HL-60/S4 (cell line): Measurements from ENCODE around the gene AMZ1.

ENCODE experiments used
- in situ Hi-C: fragments of 300-500 bp; cut with MboI; formaldehyde crosslinking; loops from 2 replicates; pipeline ENCODE4 v1.14.3; 2022; ENCODE audit warnings: low sequenced_read_pairs

Gene AMZ1

GRCh38 chr7:2687881-2688318, at the start of gene AMZ1:
TSS of gene AMZ1 (plus strand) at chr7:2688202. CDS start at chr7:2700452, 12,250 bp downstream.
- in situ Hi-C loops = no loop called here

- in situ Hi-C loops = no loop called here
These were observed 49.6 kb upstream of the AMZ1 start for GRCh38 chr7:2638224-2638991.

DNA sequence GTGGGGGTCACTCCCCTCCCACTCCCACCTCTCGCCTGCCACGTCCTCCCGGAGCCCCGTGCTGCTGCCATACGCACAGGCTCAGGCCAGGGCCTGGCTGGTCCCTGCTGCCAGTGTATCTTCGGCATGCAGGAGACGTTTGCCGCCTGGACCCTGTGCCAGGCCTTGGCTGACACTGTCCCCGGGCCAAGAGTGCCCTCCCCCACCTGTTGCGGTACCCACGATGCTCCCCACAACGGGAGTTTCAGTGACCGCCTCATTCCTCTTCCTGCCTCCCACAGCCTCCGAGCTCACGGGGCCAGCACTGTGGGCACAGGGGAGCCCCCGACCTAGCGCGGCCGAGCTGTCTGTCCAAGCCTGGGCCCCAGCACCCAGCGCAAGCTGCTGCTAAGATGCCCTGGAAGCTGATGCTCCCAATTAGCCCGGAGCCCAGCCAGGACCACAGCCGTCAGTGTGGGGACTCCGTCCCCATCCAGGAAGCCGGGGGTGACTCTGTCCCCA, 48.8 kb upstream of the AMZ1 start:
- in situ Hi-C loops = no loop called here

GRCh38 chr7:2639695-2640481, 48.1 kb upstream of the AMZ1 start:
- in situ Hi-C loops = no loop called here

GRCh38 chr7:2640482-2640830, 47.5 kb upstream of the AMZ1 start:
- in situ Hi-C loops = no loop called here

DNA sequence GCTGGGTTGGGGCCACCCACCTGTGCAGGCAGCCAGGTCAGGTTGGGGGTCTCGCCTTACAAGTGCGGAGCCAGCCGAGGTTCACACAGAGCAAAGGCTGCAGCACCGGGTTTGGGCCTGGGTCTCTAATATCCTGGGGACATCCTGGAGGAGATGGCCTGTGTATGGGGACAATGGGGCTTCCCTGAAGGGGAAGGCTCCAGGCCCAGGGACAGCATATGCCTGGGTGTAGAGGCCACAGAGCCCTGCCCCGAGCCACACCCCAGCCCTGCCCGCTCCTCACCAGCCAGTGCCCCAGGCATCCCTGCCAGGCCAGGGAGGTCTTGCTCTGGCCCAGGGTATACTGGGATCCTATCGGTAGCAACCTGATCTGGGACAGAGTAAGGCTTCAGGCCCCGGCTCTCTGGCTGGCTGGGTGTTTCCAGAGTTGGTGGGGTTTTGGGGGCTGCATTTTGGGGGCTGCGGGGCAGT, 47.1 kb upstream of the AMZ1 start:
- in situ Hi-C loops = no loop called here

DNA sequence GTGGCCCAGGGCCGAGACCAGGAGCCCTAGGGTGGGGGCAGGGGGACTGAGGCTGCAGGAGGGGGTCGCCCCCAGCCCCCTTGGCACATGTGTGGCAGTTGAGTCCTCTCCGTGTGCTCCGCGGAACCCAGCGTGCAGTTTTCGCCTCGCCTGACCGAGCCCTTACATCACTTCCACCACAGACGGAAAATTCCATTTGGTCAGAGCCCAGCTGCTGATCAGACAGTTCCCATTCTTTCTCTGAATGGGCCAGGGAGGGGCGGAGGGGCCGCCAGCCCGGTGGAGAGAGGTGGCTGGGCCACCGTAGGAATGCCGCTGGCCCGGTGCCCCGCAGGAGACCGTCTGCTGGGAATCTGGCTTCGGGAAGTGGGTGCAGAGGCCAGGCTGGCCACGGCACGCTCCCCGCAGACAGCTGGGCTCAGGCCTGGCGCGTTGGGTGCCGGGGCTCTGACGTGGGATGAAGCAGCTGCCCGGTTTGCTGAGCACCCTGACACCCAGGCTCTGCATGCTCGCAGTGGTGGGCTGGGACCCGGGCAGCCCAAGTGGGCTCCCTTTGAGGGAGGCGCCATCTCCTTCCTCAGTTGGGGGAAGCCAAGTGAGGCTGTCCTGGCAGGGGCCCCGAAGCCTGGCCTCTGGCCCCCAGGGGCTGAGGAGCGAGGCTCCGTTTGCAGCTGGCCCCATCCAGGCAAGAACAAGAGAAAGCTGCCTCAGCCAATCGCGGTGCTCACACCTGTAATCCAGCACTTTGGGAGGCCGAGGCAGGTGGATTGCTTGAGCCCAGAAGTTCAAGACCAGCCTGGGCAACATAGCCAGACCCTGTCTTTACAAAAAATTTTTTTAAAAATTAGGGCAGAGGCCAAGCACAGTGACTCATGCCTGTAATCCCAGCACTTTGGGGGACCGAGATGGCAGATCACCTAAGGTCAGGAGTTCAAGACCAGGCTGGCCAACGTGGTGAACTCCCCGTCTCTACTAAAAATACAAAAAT, 46.3 kb upstream of the AMZ1 start:
- in situ Hi-C loops = no loop called here

- in situ Hi-C loops = no loop called here
These were observed 44.4 kb upstream of the AMZ1 start for GRCh38 chr7:2643386-2644219.

GRCh38 chr7:2644220-2644561, 43.8 kb upstream of the AMZ1 start:
- in situ Hi-C loops = no loop called here

- in situ Hi-C loops = no loop called here
These were observed 43.3 kb upstream of the AMZ1 start for GRCh38 chr7:2644562-2645273.

GRCh38 chr7:2645274-2645868, 42.6 kb upstream of the AMZ1 start:
- in situ Hi-C loops = no loop called here

DNA sequence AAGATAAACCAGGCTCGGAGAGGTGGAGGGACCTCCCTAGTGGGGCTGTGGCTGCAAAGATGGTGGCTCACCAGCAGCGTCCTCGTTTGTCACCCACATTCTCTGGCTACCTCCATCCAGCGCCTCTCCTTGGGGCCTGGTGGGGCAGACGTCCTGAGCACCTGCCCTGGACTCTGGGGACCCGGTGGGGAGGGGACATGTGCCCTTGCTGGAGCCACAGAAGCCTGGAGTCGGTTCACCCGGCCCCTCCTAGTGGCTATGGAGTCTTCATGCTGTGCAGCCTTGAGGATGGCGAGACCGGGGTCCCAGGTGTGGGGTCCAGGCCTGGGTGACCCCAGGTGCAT, 41.7 kb upstream of the AMZ1 start:
- in situ Hi-C loops = no loop called here

DNA sequence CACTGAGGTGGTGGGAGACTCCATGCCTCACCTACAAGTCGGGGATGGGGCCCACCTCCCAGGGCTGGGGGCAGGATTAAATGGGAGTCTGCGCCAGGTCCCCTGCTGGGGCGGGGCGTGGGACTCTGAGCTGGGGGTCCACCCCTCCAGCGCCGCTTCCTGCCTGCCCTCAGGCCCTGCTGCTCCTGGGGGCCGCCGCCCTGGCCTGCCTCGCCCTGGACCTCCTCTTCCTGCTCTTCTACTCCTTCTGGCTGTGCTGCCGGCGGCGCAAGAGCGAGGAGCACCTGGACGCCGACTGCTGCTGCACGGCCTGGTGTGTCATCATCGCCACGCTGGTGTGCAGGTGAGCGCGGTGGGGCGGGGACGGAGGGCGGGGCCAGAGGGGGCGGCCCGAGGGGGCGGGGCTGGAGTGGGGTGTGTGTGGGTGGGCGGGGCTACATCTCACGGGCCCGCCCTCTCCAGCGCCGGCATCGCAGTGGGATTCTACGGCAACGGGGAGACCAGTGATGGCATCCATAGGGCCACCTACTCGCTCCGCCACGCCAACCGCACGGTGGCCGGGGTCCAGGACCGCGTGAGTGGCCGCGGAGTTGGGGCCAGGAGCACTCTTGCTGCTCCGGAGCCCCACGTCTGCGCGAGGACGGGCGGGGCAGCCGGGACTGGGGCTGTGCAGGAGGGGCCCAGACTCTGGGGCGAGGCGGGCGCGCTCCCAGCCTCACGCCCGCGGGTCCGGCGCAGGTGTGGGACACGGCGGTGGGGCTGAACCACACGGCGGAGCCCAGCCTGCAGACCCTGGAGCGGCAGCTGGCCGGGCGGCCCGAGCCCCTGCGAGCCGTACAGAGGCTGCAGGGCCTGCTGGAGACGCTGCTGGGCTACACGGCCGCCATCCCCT, 41.1 kb upstream of the AMZ1 start:
- in situ Hi-C loops = no loop called here

- in situ Hi-C loops = no loop called here
These were observed 40.3 kb upstream of the AMZ1 start for GRCh38 chr7:2647594-2648172.

DNA sequence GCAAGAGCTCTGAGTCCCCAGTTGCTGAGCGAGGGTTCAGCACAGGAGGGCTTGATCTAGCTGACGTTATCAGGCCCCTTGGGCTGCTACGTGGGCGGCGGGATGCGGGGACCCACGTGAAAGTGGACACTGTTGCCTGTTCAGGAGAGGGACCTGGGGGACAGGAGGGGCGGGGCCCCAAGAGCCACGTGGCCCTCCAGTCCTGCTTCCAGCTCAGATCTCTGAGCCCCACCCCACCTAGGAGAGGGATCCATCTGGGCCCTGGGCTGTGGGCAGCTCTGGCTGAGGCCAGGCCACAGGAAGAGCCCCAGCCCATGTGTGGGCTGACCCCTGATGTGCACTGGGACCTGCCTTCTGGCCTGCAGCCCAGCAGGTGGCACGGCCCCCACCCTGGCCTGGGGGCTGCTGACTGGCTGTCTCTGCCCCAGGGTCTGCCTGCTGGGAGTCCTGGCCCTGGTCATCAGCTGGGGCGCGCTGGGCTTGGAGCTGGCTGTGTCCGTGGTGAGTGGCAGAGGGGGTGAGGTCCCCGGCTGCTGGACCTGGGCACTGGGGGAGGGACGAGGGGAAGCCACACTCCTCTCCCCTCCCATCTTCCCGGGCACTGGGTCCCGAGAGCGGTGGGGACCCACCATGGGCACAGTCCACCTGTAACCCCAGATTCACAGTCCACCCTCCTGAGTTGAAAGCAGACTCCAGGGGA, 38.7 kb upstream of the AMZ1 start:
- in situ Hi-C loops = no loop called here

DNA sequence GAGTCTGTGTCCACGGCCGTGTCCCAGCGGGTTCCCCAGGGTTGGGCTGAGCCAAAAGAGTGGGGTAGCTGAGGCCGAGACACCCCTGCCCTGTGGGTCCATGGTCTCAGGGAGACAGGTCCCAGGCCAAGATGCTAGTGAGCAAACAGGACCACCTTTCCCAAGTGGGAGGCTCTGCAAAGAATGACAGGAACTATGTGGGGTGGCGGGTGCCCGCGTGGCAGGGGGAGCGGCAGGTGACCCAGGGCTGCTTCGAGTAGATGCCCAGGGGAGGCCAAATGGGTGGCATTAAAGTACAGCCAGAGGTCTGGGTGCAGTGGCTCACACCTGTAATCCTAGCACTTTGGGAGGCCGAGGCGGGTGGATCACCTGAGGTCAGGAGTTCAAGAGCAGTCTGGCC, 38.0 kb upstream of the AMZ1 start:
- in situ Hi-C loops = no loop called here

DNA sequence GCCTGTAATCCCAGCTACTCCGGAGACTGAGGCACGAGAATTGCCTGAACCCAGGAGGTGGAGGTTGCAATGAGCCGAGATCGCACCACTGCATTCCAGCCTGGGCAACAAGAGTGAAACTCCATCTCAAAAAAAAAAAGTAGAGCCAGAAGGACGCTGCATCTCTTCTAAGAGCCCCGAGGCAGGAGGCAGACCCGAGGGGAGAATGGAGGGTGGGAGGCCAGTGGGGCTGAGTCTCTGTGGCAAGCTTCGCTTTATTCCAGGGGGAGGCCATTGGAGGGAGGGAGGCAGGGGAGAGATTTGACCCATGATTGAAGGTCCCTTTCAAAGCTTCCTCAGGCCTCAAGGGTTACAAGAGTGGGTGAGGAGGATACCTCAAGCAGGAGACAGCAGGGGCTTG, 37.6 kb upstream of the AMZ1 start:
- in situ Hi-C loops = no loop called here
